Psoas muscle (tissue), 8 donors: Measurements from ENCODE around the gene SLC16A4. TPM values are rescaled to one million over a fixed set of nuclear protein-coding genes. Genes with fewer than 3 reads are reported as not detected.

Source experiments
- ATAC-seq, 4 donors: fragments of 200-7000 bp; cut with Tn5 transposase; one replicate each; pipeline ENCODE4 v1.9.1; 2020; ENCODE audit warnings: moderate library complexity in 3 of 4, mild to moderate bottlenecking in 2 of 4
- DNase-seq, 2 donors: peaks; one replicate each; pipeline ENCODE4 v3.0.0-alpha.2; 2020
- H3K27ac ChIP-seq: fragments of 200-600 bp; one replicate; pipeline ENCODE4 v1.8.0; 2022
- H3K27me3 ChIP-seq, 3 donors: fragments of 200-600 bp in 1 of 3; one replicate each; pipeline versions ENCODE4 v1.6.1 to v1.8.0; 2013 to 2022; ENCODE audit warnings: low read length in 2 of 3, mild to moderate bottlenecking in 2 of 3, moderate library complexity in 1 of 3; ENCODE audit not compliant: insufficient read depth in 3 of 3
- H3K36me3 ChIP-seq, 2 donors: fragments of 200-600 bp in 1 of 2; one replicate each; pipeline versions ENCODE4 v1.6.1 to v1.8.0; 2013 to 2022; ENCODE audit warnings: low read depth in 1 of 2, mild to moderate bottlenecking in 1 of 2, moderate library complexity in 1 of 2; ENCODE audit not compliant: insufficient read depth in 1 of 2
- H3K4me1 ChIP-seq: fragments of 200-600 bp; one replicate; pipeline ENCODE4 v1.8.0; 2022
- H3K4me3 ChIP-seq: fragments of 200-600 bp; one replicate; pipeline ENCODE4 v1.8.0; 2022; ENCODE audit warnings: mild to moderate bottlenecking
- H3K9me3 ChIP-seq: fragments of 200-600 bp; one replicate; pipeline ENCODE4 v1.8.0; 2022
- CTCF ChIP-seq: fragments of 200-600 bp; IDR thresholded peaks from one replicate; pipeline ENCODE4 v1.8.0; 2022; ENCODE audit warnings: antibody characterized with exemption
- WGBS, 3 donors: extraction: QIAGEN DNeasy Blood & Tissue Kit; methylation state at CpG; one replicate each; pipeline versions ENCODE4 v1.1.6 to v1.1.7; 2013; 5-methylcytosine and 5-hydroxymethylcytosine counted together
- intact Hi-C, 2 donors: fragments of 100-400 bp; cut with DNase I; formaldehyde crosslinking; loops; one replicate each; pipeline versions ENCODE4 v1.11.0 to v1.14.2; 2022
- polyA plus RNA-seq, 3 donors: library from polyadenylated mRNA; stranded (reverse); fragments of 200-250 nt; gene quantifications; one replicate each; pipeline ENCODE4 v1.2.3, GENCODE V29; 2013
- total RNA-seq, 4 donors: library from RNA; stranded (reverse); fragmentation: NEBNext Ultra II Directional in 2 of 4; extraction: Animal tissue kit (Norgen Biotek cat#: 25700) in 2 of 4; gene quantifications; one replicate each; pipeline versions ENCODE4 v1.2.1 to v1.2.4, GENCODE V29; 2021 to 2023
- donor health status: healthy with polysubstance abuse.
- donor health status: DM: no; HTN: no; CAD: no; lungs with moderate emphysema.
- donor health status: Bipolar disorder and iron deficiency.
- donor health status: healthy.
- donor health status: DM: yes; HTN: yes; CAD: no.
- donor health status: DM: no; HTN: no; CAD: no.
- donor health status: DM: no; HTN: no; CAD: no.
- donor health status: DM: yes; HTN: yes; CAD: no.

The SLC16A4 gene
- total and polyA plus RNA-seq, 7 donors = 0.79 to 4.3 (median 1.0) TPM

GRCh38 chr1:110355321-110355720 is 35.5 kb downstream of the SLC16A4 start:
- Histone ChIP-seq H3K36me3 (peaks cover 4 to 19% of the 10 kb centered on the region in 2 donors), H3K4me3 (no peak overlapping the region), H3K27me3 (no peaks in the 10 kb centered on the region), H3K4me1 (peaks cover 21% of the 10 kb centered on the region), H3K27ac (no peak overlapping the region), H3K9me3 (no peaks in the 10 kb centered on the region)
- no peak for TF ChIP-seq CTCF
- no peak for DNase-seq
- ATAC-seq = no peak
- 56 to 79% (median 60%) methylated on average over 1 of the region's 1 CpG for WGBS, 3 donors
- intact Hi-C loops = no loop called here

GRCh38 chr1:110350360-110350759 is 40.5 kb downstream of the SLC16A4 start:
- Histone ChIP-seq H3K4me3 (no peak overlapping the region), H3K4me1 (peaks cover 60% of the 10 kb centered on the region), H3K36me3 (peaks cover 7 to 21% of the 10 kb centered on the region in 2 donors), H3K27ac (no peak overlapping the region), H3K9me3 (no peaks in the 10 kb centered on the region), H3K27me3 (no peaks in the 10 kb centered on the region)
- WGBS, 3 donors = 91 to 99% (median 93%) methylated on average over 2 of the region's 2 CpGs
- TF ChIP-seq CTCF = no peak
- DNase-seq (no peak), ATAC-seq (no peak)
- intact Hi-C loops = no loop called here

GRCh38 chr1:110348771-110349170 is 42.1 kb downstream of the SLC16A4 start:
- H3K4me1 ChIP-seq = peaks cover 75% of the 10 kb centered on the region
- DNase-seq = no peak
- intact Hi-C loops = loop anchor here in 1 of 2 donors (10.0 kb wide), 1 partner anchor 1096 kb away; the partner anchor contains the start of genes ATP5PB and WDR77
- H3K4me3 ChIP-seq = peak overlapping the region; percentile 29
- H3K36me3 ChIP-seq = peaks cover 7 to 26% of the 10 kb centered on the region in 2 donors
- no peaks in the 10 kb centered on the region for H3K9me3 ChIP-seq
- H3K27me3 ChIP-seq = no peaks in the 10 kb centered on the region
- peak overlapping the region; percentile 25 for H3K27ac ChIP-seq
- no peak for TF ChIP-seq CTCF
- no peak for ATAC-seq

GRCh38 chr1:110348050-110348449 is 42.8 kb downstream of the SLC16A4 start:
- WGBS, 3 donors = 34 to 45% (median 34%) methylated on average over 2 of the region's 2 CpGs
- peak overlapping the region; percentile 25 for H3K27ac ChIP-seq
- no peaks in the 10 kb centered on the region for H3K27me3 ChIP-seq
- H3K9me3 ChIP-seq = no peaks in the 10 kb centered on the region
- no peak for TF ChIP-seq CTCF
- peak overlapping the region; percentile 29 for H3K4me3 ChIP-seq
- H3K36me3 ChIP-seq = peaks cover 5 to 26% of the 10 kb centered on the region in 2 donors
- ATAC-seq = no peak
- intact Hi-C loops = loop anchor here in 1 of 2 donors (10.0 kb wide), 1 partner anchor 1097 kb away; the partner anchor contains the start of genes ATP5PB and WDR77
- DNase-seq = no peak
- H3K4me1 ChIP-seq = peaks cover 83% of the 10 kb centered on the region
